DOHH2 (cell line): ENCODE data around the gene NEU4.
"Not testable (repeated sequence)": the region's sequence is repeated elsewhere in the genome, so short reads cannot be mapped to it uniquely, and the experiment has no call there.

ENCODE experiments used
- H3F3A ChIP-seq: fragments of 200-600 bp; sonication (generic), shearing (Covaris generic); 2 replicates; pipeline ENCODE4 v1.6.0; 2016; ENCODE audit warnings: antibody characterized with exemption, mild to moderate bottlenecking; ENCODE audit not compliant: control insufficient read depth, insufficient read depth
- H3K27ac ChIP-seq: fragments of 200-600 bp; sonication (generic); 2 replicates; pipeline ENCODE4 v1.5.1; 2014; ENCODE audit warnings: low read depth, mild to moderate bottlenecking, low read length, moderate library complexity
- H3K27me3 ChIP-seq: fragments of 200-600 bp; sonication (generic); 2 replicates; pipeline ENCODE4 v1.6.1; 2014; ENCODE audit warnings: mild to moderate bottlenecking, low read length, mixed read lengths; ENCODE audit not compliant: control insufficient read depth
- H3K36me3 ChIP-seq: fragments of 200-600 bp; sonication (generic); 2 replicates; pipeline ENCODE4 v1.6.1; 2014; ENCODE audit warnings: mild to moderate bottlenecking, low read length, moderate library complexity, mixed read lengths; ENCODE audit not compliant: control insufficient read depth
- H3K4me1 ChIP-seq: fragments of 200-600 bp; sonication (generic); 2 replicates; pipeline ENCODE4 v1.6.1; 2014; ENCODE audit warnings: mild to moderate bottlenecking, low read length, mixed read lengths; ENCODE audit not compliant: control insufficient read depth
- H3K4me2 ChIP-seq: fragments of 200-600 bp; sonication (generic); 2 replicates; pipeline ENCODE4 v1.6.0; 2014; ENCODE audit warnings: mild to moderate bottlenecking, low read length, moderate library complexity
- H3K4me3 ChIP-seq: fragments of 200-600 bp; sonication (generic); 2 replicates; pipeline ENCODE4 v1.5.1; 2014; ENCODE audit warnings: mild to moderate bottlenecking, low read length, mixed read lengths
- H3K79me2 ChIP-seq: fragments of 200-600 bp; sonication (generic); 2 replicates; pipeline ENCODE4 v1.6.1; 2014; ENCODE audit warnings: mild to moderate bottlenecking, low read length, mixed read lengths; ENCODE audit not compliant: control insufficient read depth
- H3K9me2 ChIP-seq: fragments of 200-600 bp; sonication (generic); replicated peaks from 2 replicates; pipeline ENCODE4 v1.6.1; 2014; ENCODE audit warnings: mild to moderate bottlenecking, low read length, mixed read lengths; ENCODE audit not compliant: control insufficient read depth
- H3K9me3 ChIP-seq: fragments of 200-600 bp; sonication (generic); 2 replicates; pipeline ENCODE4 v1.6.1; 2014; ENCODE audit warnings: antibody characterized with exemption, low read length, mixed read lengths; ENCODE audit not compliant: control insufficient read depth, insufficient read depth
- H4K20me1 ChIP-seq: fragments of 200-600 bp; sonication (generic); 2 replicates; pipeline ENCODE4 v1.6.0; 2014; ENCODE audit warnings: low read depth, mild to moderate bottlenecking, antibody characterized with exemption, low read length, moderate library complexity; ENCODE audit not compliant: control insufficient read depth, insufficient read depth
- CTCF ChIP-seq: fragments of 200-600 bp; sonication (generic); IDR thresholded peaks from one replicate; pipeline ENCODE4 v1.5.1; 2014; ENCODE audit warnings: antibody characterized with exemption, mild to moderate bottlenecking, low read depth, low read length; ENCODE audit not compliant: poor library complexity, severe bottlenecking
- EZH2phosphoT487 ChIP-seq: fragments of 200-600 bp; sonication (generic); IDR thresholded peaks from 2 replicates; pipeline ENCODE4 v1.6.1; 2017; ENCODE audit warnings: borderline replicate concordance, mild to moderate bottlenecking, antibody characterized with exemption, low read length, moderate library complexity, mixed read lengths

The NEU4 gene

GRCh38 chr2:241816431-241817121 is 7.6 kb downstream of the NEU4 start:
- H3K36me3 ChIP-seq: no peaks in the 10 kb centered on the region
- TF ChIP-seq CTCF: no peak
- no peak for TF ChIP-seq EZH2phosphoT487
- H3K4me2 ChIP-seq: no peak overlapping the region
- H3F3A ChIP-seq: no peaks in the 10 kb centered on the region
- H3K27me3 ChIP-seq: no peaks in the 10 kb centered on the region
- no peaks in the 10 kb centered on the region for H3K9me2 ChIP-seq
- no peak overlapping the region for H3K27ac ChIP-seq
- H3K79me2 ChIP-seq: no peaks in the 10 kb centered on the region
- H3K4me1 ChIP-seq: peaks cover 29% of the 10 kb centered on the region
- no peak overlapping the region for H3K4me3 ChIP-seq
- H3K9me3 ChIP-seq: no peaks in the 10 kb centered on the region
- no peaks in the 10 kb centered on the region for H4K20me1 ChIP-seq

- no peaks in the 10 kb centered on the region for H3K36me3 ChIP-seq
- H3K4me1 ChIP-seq: peaks cover 29% of the 10 kb centered on the region
- peak overlapping the region; percentile 14; the same call in 1 of the 2 replicates for H3K4me2 ChIP-seq
- no peaks in the 10 kb centered on the region for H3K79me2 ChIP-seq
- no peaks in the 10 kb centered on the region for H3K27me3 ChIP-seq
- no peak for TF ChIP-seq CTCF
- no peak for TF ChIP-seq EZH2phosphoT487
- no peaks in the 10 kb centered on the region for H3K9me2 ChIP-seq
- no peak overlapping the region for H3K4me3 ChIP-seq
- no peaks in the 10 kb centered on the region for H3F3A ChIP-seq
- no peaks in the 10 kb centered on the region for H3K9me3 ChIP-seq
- H4K20me1 ChIP-seq: no peaks in the 10 kb centered on the region
- no peak overlapping the region for H3K27ac ChIP-seq
These were observed 8.3 kb downstream of the NEU4 start for GRCh38 chr2:241817126-241817820.

- not testable (repeated sequence) for H3K4me2 ChIP-seq, H3K4me3 ChIP-seq, H3K9me3 ChIP-seq
These were observed 8.8 kb downstream of the NEU4 start for GRCh38 chr2:241817821-241818215.

More at GRCh38 chr2:241817821-241818215, 8.8 kb downstream of the NEU4 start:
- H4K20me1 ChIP-seq, H3K9me2 ChIP-seq, H3K27ac ChIP-seq, H3K36me3 ChIP-seq, H3K27me3 ChIP-seq, H3F3A ChIP-seq, H3K79me2 ChIP-seq: not testable (repeated sequence)
- H3K4me1 ChIP-seq: peaks cover 27% of the 10 kb centered on the region
